NCI-H524 treated with DMSO at 0.1 percent for 48 hours (cell line): Measurements from ENCODE around the gene TRIO.

Source experiments
- DNase-seq: peaks from one replicate; lab custom pipeline; 2025; lab: John Stamatoyannopoulos, UW

Gene TRIO

DNA sequence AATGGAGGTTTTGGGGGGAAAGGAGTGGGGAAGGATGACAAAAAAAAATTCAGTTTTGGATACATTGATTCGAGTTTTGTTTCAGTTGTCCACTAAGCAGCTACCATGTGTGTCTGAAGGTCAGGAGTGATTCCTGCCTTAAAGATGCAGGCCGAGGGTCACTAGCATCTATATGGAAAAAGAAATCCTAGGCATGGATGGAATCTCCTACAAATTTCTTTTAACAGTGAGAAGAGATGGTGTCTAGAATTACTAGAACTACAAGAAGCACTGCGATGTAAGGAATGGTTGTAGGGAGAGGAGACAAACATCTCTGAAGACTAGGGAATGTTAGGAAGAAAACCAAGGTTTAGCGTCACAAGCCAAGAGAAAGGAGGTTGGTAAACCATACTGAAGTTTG lies 19.6 kb upstream of the TRIO start:
- no peak for DNase-seq

GRCh38 chr5:14123974-14124482 lies 19.1 kb upstream of the TRIO start:
- DNase-seq, result no peak

GRCh38 chr5:14125262-14125661 lies 17.9 kb upstream of the TRIO start:
- no peak for DNase-seq

DNA sequence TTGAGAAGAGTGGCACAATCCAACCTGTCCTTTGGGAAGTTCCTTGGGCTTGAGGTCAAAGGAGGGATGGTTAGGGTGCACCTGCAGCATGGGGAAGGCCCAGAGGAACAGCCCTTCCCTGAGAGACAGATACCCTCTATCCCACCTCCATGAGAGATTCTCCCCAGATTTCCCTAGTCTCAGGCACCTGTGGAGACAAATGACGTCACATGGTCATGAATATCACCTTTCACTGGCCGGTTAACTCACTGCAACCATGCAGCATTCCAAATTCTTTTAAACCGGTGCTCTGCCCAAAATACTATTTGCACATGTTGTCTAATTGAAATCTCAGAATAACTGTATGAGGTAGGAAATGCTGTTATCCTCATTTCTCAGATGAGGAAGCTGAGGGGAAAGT lies 15.6 kb upstream of the TRIO start:
- DNase-seq, result no peak

DNA sequence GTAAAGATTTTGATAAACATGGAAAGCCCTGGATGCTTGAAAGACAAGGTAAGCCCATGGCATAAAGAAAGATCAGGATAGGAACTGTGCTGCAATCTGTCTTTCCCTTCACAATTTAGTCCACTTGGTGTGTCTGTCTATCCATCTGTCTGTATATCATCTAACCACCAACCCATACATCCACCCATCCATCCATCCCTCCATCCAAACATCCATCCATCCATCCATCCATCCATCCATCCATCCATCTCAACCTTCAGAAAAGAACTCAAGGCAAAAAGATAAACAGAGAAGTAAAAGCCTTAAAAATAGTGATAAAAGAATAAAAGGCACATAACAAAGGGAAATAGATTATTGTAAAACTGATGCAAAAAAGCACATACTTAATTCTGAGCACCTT lies 15.1 kb upstream of the TRIO start:
- no peak for DNase-seq

DNA sequence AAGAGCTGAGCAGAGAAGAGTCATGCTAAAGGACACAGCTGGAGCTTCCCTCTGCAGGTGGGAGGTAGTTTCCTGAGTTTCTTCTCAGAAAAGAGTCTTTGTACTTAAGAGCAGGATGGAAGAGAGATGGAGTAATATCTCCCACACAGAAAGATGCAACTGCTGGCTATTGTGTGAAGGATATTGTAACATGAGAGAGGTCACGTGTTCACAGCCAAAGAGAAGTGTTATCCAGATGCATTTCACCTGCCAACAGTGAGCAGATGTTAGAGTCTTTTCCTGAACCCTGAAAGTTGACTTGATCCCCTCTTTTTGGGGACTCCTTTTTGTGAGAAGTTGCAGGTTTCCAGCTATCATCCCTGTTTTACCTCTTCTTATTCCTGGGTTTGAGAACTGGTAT lies 14.0 kb upstream of the TRIO start:
- DNase-seq, result no peak

DNA sequence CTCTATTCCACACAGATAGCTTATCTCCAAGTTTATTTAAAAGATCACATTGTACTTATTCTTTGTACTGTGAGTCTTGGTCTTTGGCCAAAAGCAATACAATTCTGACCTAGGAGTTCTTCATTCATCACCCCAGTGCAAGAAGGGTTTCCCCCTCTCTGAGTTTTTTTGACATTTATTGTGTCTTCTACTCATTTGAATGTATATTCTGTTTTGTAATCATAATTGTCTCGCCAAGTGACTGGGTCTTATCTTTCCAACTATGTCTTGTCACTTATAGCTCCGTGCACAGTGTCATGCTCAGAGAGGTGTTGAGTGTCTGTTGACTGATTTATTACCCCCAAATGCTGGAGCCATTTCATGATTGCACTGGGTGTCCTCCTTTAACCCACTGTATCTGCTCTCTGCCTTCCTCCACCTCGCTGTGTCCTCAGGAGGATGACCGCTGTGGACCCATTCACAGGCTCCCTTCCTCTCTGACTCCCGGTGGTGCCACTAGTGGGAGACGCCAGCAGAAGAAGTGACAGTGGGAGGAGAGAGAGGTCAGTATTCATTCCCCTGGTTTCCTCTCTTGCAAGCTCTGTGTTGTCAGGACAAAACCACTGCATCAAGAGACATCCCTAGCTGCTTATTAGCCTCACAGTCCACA lies 11.2 kb upstream of the TRIO start:
- no peak for DNase-seq

DNA sequence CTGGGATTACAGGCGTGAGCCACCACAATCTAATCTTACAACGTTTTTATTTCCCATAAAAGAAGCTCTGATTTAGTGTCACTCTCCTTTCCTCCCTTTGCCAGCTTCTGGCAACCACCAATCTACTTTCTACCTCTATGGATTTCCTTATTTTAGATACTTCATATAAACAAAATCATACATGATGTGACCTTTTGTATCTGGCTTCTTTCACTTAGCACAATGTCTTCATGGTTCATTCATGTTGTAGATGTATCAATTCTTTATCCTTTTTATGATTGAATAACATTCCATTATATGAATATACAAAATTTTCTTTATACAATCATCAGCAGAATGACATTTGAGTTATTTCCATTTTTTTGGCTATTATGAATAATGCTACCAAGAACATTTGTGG lies 9.7 kb upstream of the TRIO start:
- DNase-seq, result no peak

GRCh38 chr5:14134083-14134482 lies 9.1 kb upstream of the TRIO start:
- DNase-seq, result no peak

DNA sequence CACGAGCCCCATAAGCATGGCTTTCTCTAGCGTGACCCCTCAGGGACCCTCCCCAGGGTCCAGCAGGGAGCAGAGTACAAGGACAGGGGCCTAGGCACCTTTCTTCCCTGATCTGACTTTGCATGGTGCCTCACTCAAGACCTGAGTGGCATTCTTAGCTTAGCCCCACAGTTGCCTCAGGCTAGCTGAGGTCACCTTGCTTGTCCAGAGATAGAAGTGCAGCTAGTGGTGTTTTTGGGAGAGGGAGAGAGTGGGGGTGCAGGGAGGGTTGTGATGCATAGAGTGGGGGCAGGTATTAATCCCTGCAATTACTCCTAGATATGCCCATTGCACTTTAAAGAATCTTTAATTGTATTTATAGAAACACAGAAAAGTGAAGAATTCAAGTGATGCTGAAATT lies 8.4 kb upstream of the TRIO start:
- no peak for DNase-seq

DNA sequence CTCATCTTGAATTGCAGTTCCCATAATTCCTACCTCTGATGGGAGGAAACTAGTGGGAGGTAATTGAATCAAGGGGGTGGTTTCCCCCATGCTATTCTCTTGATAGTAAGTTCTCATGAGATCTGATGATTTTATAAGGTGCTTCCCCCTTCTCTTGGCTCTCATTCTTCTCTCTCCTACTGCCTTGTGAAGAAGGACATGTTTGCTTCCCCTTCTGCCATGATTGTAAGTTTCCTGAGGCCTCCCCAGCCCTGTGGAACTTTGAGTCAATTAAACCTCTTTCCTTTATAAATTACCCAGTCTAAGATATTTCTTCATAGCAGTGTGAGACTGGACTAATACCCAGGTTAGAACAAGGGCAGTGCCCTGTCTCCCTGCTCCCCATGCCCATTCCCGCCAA lies 7.5 kb upstream of the TRIO start:
- no peak for DNase-seq

GRCh38 chr5:14136228-14136627 lies 6.9 kb upstream of the TRIO start:
- no peak for DNase-seq

DNA sequence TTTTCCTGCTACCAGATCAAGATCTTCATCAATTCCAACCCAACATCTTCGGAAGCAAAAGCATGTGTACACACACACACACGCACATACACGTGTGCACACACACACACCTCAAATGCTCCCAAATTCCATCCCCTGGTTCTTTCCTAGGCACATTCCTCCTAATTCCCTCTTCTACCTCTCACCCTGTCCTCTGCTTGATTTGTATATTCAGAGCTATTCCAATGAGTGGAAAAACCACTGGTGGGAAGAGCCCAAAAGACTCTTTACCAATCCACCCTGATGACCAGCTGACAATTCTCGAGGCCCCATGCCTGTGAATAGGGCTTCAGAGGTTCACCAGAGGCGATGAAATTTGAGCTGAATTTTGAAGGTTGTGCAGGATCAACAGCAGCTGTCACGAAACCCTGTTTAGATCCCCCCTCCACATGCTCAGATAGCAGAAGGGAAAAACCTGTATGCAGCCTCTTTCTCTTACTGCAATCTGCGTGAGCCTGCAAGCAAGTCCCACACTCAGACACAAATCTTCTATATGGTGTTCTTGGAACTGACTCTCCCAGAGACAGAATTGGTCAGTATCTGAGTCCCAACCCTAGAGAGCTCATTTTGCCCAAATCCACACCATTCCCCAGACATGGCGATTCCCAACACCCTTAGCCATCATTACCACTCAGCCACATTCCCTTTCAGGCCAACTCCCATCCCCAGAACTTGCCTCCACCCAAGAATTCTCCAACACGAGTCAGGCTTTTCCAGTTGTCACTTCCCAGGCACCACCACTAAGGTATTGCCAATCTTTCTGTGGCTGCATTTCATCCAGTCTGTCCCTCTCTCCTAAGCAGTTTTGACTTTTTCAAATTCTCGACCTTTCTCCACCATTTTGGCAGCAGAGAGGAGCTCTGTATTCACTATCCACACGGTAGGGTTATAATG lies 4.3 kb upstream of the TRIO start:
- peak; percentile 96 for DNase-seq

GRCh38 chr5:14141764-14142163 lies 1.4 kb upstream of the TRIO start:
- no peak for DNase-seq

DNA sequence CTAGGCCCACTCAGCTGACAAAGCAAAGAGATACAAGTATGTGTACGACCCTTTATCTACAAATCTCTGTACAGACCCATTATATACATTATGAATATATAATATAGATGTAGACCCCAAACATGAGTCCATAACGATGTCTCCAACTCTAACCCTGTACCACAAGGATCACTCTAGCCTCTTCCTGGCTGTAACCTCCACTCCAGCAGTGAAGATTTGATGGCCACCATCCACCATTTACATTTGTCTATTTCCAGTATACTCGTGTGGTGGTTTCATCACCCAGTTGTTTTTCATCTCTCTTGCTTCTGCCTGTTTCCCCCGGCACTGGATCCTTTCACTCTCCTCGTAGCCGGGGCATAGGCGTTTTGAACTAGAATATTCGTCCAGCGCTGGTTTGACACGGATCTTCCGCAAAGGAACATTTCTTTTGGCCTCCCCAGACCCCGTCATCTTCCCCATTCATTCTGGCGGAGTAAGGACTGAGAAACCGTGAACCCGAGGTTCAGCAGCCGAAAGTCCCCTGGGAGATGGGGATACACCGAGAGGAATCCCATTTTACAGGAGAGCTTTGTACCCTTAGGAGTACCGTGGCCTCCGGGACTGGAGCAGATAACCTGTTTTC lies 828 bp upstream of the TRIO start:
- no peak for DNase-seq

GRCh38 chr5:14143546-14143840 lies 351 bp downstream of the TRIO start:
- DNase-seq, result no peak

DNA sequence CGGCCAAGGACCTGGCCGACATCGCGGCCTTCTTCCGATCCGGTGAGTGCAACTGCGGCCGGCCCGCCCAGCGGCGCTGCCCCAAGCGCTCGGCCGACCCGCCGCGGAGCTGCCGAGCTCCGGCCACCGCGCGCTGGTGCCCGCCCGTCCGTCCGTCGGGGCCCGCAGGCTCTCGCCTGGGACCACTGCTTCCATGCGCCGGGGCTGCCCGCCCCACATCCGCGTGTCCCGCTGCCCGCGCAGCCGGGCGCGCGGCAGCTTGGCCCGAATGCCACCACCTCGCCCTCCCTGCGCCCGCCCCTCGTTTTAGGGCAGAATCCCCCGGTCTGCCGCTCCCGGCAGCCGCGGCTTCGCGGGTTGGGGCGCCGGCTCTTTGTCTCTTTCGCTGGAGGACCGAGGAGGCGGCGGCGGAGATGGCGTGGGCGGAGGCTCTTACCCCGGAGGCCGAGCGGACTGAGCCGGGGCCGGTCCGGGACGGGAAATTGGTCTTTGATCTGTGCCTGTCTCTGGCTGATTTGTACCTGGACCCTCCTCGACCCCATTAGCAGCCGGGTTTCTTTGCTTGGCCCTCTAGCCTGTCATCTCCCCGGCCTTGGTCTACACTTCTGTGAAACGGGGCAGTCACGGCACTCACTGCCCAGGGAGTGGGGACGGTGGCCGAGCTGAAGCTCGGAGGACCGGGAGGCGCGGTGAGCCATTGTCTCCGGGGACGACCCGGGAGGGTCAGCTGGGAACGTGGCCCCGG lies 871 bp downstream of the TRIO start:
- no peak for DNase-seq

GRCh38 chr5:14144586-14145434 lies 1.7 kb downstream of the TRIO start:
- DNase-seq, result peak; percentile 41

GRCh38 chr5:14145435-14146334 lies 2.5 kb downstream of the TRIO start:
- no peak for DNase-seq

GRCh38 chr5:14146725-14147124 lies 3.6 kb downstream of the TRIO start:
- no peak for DNase-seq
